HG02610 (cell line): ENCODE results near the gene SMIM1.
"Not testable (repeated sequence)": the region's sequence is repeated elsewhere in the genome, so short reads cannot be mapped to it uniquely, and the experiment has no call there.

Experiments
- ATAC-seq: cut with Tn5 transposase; IDR thresholded peaks from one replicate; pipeline ENCODE4 v1.9.1; 2021; ENCODE audit warnings: mild to moderate bottlenecking, moderate library complexity; ENCODE audit not compliant: unreplicated experiment

The SMIM1 gene

DNA sequence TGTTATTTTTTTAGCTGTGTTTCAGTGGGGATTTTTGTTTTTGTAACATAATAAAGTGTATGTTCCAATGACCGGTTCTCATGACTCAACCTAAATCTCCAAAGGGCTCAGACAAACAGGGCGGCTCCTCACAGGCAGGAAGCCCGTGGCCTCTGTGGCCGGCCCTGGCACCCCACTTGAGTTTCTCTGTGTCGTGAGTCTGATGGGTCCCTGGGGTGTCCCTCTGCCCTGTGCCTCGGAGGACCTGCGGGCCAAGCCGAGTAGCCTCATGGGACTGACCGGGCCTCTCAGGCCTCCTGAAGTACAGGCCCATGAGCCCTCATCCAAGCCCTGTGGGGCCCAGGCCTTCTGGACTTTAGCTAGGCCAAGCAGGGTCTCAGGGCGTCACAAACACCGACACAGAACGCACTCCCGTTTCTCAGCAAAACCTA, 36.4 kb upstream of the SMIM1 start:
- ATAC-seq = no peak

DNA sequence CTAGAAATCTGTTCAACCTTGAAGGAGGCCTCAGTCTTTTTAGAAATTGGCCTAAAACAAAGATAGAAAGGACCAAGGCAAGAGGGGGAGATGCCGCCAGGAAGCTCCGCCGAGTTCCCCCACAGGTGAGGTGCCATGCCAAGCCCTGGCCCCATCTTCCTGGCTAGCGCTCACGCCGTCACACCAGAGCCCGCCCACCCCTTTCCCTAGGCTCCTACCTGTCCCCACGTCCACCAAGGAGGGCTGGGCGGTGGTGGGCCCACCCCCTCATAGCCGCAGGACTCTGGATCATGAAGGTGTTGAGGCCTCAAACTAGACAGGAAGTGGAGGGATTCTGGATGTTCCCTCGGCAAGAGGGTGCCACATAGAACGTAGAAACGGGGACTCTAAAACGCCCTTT, 35.8 kb upstream of the SMIM1 start:
- ATAC-seq = no peak

DNA sequence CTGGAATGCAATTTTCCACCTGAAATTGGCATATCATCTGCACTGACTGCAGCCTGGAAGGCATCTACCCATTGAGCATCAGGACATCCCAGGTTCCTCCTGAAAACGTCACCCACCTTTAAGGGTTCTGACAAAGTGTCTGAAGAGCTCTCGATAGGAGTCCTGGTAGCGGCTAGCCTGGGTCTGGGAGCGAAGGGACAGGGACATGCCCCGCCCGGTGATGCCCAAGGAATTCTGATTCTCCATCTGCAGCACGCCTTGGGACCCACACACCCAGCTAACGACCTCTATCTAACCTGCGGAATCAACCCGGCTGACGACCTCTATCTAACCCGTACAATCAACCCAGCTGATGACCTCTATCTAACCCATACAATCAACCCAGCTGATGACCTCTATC, 33.6 kb upstream of the SMIM1 start:
- ATAC-seq = no peak

DNA sequence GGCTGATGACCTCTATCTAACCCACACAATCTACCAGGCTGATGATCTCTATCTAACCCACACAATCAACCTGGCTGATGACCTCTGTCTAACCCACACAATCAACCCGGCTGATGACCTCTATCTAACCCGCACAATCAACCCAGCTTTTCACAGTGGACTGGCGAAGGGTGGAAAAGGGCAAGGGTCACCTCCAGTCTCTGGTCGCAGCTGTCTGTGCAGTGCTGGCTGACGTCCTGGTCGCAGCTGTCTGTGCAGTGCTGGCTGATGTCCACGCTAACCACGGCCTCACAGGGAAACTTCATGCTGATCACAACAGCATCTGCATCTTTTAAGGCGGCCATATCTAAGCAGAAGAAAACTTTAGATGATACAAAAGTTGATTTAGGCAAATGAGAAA, 32.5 kb upstream of the SMIM1 start:
- ATAC-seq = no peak

DNA sequence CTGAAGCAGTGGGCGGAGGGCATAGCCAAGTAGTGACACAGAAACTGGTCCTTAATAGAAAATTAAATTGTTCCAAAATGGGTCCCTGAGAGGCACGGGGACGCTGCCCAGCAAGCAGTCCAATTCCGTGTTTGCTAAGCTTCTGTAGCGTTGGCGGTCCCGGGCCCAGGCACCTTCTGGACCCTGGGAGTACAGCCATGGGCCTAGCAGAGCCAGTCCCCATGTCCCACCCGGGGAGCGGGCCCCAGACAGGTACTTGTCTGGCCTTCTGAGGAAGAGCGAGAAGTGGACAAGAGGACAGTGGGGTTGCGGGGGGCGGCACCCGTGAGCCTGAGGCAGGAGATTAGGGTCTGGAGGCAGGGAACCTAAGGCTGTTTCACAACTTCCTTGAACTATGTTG, 31.8 kb upstream of the SMIM1 start:
- ATAC-seq = no peak

DNA sequence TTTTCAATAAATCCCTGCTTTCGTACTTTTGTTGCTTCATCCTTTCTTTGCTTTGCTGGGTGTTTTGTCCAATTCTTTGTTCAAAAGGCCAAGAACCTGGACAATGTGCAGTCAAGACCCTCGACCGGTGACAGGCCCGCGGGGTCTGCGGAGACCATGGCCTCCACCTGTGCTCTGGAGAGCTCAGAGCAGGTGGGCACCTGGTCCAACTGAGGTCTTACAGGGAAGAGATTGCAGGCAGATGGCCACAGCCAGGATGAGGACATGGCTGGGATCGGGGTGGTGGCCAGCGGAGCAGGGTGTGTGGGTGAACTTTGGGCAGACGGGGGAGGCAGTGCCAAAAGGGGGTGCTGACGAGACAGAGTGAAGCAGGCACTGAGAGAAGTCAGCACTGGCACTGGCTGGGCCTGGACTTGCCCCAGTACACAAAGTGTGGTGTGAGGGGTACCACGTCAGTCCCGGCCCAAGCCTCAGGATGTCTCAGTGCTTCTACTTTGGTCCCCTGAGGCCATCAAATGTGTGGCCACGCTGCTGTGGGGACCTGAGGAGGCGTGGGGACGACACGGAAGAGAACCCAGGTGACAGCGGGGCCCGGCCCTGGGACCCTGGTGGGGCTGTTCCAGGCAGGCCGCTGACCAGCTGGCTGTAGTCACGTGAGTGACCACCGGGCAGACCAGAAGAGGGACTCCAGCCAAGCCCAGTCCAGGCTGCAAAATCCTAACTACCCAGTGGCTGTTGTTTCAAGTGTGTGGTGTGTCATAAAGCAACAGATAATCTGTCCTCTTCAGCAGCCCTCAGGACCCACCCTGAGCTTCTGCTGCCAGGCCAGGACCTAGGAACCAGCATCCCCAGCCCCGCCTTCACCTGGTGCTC, 30.7 kb upstream of the SMIM1 start:
- ATAC-seq = no peak

DNA sequence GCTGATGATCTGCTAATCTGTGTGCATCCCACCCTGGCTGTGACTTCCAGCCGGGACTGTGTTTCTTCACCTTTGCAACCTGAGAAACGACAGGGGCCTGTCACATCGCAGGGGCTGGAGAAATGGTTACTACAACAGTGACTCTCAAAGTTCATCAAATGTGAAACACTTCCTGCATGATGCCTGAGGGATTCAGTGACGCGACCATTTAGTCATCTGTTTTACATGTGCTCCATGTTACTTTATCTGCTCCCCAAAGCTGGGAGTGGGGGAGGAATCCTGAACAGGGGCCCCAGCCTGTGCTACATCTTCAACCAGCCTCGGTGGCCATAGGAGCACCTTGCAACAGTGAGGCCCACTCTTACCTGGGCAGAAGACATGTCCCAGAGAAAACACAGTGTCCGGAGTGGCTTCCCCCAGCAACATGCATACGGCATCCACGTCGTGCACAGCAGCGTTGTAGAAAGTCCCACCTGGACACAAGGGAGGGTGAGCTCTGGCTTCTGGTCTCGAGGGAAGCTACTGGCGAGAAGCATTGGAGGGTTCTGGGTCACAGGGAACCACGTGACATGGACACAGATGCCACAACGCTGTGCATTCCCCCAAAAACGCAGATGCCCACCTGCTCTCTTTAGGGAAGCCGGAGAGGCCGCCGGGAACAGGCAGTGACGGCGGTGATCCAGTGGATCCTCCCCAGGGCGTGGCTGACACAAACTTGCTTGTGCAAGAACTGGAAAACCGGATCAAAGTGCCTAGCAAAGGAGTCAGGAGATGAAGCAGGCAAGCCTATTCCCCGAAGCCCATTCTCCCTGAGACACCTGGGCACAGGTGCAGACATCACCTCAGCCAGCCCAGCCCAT, 29.9 kb upstream of the SMIM1 start:
- ATAC-seq = no peak

DNA sequence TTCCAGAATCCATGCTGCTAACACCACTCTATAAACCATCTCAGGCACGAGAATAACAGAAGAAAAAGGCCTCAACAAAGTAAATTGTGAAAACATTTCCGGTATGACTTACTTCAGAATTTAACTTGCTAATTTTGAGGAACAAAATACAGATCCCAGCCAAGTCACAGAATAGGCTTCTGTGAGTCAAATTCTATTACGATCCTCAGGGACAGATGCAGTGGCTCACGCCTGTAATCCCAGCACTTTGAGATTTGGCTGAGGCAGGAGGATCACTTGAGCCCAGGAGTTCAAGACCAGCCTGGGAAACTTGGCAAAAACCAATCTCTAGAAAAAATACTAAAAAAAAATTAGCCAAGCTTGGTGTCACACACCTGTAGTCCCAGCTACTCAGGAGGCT, 29.1 kb upstream of the SMIM1 start:
- no peak for ATAC-seq

DNA sequence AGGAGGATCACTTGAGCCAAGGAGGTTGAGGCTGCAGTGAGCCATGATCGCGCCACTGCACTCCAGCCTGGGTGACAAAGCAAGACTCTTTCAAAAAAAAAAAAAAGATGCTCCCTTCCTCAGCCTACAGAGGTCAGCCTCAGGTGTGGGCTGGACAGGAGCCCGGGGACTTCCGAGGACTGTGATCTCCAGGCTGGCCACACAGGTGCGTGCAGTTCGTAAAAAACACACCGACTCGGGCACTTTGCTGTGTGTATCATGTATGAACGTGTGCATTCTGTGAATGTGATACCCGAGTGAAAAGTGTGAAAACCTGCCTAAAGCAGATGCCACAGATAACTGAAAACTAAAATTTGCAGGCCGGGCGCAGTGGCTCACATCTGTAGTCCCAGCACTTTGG, 28.7 kb upstream of the SMIM1 start:
- ATAC-seq = no peak

DNA sequence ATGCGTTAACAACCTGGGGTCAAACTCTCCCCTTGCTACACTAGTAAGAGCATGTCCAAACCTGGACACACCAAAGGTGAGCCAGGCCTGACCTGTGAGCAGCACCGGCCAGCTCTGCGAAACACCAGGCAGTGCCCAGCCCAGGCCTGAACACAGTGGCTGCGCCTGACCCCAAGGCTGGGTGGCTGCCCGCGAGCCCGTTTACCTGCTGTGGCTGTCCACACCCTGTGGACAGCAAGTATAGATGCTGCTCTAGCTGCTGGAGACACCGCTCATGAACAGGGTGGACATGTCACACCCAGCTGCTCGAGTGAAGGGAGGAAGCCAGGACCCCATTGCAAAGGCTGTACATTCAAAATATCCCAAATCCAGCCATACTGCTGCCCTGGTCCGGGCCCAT, 27.9 kb upstream of the SMIM1 start:
- ATAC-seq = no peak

DNA sequence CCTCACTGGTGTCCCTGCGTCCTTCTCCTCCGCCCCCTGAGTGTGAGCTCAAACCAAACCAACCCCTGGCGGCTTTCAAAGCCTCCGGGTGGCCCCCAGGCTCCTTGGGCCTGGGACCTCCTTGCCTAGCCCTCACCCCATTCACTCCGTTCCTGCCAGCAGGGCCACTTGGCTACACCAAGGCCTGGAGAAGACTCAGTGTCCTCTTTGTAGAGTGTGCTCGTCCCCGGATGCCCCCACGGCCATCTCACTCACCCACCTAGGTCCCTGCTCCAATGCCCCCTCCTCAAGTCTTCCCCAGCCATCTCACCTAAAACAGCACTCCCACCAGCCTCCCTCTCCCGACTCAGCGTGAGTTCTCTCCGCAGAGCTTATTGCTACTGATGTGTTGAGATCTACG, 27.5 kb upstream of the SMIM1 start:
- ATAC-seq = no peak

DNA sequence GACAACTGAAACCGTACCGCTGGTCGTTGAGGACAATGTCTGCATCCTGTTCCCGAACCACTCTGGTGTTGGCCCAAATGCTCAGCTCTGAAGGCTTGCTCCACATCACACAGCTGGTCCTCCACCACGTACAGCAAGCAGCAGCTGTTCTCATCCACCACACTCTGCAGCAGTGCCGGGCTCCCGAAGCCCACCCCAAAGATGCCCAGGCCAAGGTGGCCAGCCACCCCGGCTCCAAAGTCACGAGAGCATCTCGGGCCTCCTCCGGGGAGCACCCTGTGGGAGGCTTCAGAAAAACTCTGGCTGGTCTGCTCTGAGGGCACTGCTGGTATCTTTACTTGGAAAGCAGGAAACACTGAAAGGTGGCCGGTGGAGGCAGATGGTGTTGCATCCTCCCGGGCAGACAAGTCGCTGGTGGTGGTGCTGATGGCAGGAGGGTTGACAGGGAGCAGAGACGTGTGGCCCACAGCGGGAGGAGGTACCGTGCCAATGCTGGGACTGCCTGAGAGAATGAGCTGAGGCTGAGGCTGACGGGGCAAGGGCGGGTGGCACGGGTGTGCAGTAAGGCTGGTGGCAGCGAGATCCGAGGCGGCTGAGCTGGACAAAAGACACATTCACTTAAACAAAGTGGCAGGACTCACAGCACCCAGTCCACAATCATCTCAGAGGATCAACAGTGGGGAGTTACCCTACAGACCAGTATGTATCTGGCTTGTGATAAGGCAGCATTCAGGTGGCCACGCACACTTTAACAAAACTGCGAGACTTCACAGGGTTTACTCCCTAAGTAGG, 26.8 kb upstream of the SMIM1 start:
- ATAC-seq = no peak

DNA sequence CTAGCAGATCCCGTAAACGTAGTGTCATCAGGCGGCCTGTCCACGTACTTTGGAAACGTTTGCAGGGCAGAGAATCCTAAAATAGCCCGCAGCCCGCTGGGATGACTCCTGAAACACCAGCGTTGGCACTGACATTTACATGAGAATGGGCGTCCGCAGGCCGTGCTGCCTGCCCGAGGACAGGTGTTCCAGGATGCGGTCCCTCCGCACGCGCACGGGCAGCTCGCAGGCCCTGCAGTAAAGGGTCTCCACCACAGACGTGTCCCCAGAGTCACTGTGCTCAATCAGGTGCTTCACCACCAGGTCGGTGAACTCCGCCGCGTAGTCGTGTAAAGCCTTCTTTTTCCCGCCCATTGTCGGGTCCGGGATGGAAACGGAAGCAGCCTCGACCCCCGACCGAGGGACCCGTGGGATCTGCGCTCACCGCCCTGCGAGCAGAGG, 26.1 kb upstream of the SMIM1 start:
- ATAC-seq = no peak

DNA sequence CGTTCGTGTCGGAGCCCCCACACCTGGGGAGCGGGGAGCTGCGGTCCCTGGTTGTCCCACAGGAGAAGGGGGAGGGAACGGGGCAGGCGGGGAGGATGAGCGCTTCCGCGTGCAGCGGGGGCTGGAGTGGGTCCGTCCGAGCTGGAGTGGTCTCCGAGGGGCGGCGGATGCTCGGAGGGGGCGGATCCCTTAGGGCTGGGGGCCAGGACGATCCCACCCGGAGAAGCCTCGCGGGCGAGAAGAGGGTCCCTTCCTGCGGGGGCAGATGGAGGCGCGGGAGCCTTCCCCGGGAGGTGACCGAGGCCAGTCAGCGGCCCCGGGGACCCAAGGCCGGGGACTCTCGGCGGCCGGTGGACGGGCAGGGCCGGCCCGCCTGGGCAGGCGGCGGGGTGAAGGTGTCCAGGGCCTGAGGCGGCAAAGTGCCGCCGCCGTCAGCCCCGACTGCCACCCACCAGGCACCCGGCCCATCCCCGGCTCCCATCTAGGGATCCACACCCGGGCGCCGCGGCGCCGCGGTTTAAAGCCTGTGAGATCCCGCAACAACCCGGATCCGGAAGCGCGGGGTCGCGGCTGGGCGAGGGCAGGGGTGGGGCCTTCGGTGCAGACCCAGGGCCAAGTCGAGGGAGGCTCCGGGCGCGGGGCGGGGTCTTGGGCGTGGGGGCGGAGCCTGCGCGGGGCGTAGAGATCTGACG, 25.6 kb upstream of the SMIM1 start:
- ATAC-seq = peak; percentile 74

DNA sequence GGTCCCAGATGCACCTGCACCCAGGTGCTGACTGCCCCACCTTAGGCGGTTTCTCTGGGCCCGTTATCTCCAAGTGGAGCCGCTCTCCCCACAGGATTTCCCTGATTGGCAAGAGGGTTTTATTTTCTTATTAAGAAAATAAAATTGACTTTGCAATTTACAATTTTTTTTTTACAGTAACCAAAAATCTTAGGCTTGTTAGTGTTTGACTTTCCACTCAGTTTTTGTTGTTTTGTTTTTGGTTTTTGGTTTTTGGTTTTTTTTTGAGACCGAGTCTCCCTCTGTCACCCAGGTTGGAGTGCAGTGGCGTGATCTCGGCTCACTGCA, 25.1 kb upstream of the SMIM1 start:
- ATAC-seq = no peak

DNA sequence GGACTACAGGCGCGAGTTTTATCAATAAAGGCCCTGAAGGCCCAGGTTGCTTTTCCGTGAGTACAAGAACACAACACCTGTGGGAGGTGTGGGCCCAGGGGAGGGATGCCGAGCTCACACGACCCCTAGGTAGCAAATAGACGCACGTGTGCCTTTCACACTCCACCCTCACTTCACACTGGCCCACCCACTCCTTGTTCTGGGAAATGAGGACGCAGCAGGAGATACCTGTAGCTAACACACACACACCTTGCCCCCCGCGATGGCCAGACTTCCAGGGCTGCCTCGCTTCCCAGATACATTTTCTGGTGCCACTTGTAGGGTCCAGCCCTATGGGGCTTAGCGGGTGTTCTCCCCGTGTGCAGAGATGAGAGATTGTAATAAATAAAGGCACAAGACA, 24.6 kb upstream of the SMIM1 start:
- no peak for ATAC-seq

DNA sequence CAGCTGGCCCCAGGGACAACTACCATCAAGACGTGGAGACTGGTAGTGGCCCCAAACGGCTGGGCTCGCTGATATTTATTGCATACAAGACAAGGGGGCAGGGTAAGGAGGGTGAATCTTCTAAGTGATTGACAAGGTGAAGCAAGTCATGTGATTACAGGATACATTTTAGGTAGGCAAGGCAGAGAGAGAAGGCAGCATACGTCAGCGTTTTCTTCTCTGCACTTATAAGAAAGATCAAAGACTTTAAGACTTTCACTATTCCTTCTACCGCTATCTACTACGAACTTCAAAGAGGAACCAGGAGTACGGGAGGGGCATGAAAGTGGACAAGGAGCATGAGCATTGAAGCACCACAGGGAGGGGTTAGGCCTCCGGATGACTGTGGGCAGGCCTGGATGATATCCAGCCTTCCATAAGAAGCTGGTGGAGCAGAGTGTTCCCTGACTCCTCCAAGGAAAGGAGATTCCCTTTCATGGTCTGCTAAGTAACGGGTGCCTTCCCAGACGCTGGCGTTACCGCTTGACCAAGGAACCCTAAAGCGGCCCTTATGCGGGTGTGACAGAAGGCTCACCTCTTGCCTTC, 24.1 kb upstream of the SMIM1 start:
- not testable (repeated sequence) for ATAC-seq

DNA sequence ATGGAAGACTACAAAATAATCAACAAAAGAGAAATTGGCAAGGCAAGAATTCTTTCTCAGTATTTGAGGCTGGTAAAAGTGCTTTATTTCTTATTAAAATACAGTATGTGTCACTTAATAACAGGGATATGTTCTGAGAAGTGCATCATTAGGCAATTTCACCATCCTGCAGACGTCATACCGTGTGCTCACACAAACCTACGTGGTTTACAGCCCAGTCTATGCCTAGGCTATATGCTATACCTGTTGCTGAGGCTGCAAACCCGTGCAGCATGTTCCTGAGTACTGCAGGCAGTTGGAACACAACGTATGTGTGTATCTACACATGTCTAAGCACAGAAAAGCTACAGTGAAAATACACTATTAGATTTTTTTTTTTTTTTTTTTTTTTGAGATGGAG, 23.0 kb upstream of the SMIM1 start:
- no peak for ATAC-seq

DNA sequence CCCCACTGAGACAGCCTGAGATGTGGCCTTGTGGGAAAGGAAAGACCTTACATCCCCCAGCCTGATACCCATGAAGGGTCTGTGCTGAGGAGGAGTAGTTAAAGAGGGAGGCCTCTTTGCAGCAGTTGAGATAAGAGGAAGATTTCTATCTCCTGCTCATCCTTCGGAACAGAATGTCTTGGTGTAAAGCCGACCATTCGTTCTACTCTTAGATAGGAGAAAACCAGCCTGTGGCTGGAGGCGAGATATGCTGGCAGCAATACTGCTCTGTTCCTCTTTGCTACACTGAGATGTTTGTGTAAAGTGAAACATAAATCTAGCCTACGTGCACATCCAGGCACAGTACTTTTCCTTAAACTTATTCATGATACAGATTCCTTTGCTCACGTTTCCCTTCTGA, 21.8 kb upstream of the SMIM1 start:
- no peak for ATAC-seq

DNA sequence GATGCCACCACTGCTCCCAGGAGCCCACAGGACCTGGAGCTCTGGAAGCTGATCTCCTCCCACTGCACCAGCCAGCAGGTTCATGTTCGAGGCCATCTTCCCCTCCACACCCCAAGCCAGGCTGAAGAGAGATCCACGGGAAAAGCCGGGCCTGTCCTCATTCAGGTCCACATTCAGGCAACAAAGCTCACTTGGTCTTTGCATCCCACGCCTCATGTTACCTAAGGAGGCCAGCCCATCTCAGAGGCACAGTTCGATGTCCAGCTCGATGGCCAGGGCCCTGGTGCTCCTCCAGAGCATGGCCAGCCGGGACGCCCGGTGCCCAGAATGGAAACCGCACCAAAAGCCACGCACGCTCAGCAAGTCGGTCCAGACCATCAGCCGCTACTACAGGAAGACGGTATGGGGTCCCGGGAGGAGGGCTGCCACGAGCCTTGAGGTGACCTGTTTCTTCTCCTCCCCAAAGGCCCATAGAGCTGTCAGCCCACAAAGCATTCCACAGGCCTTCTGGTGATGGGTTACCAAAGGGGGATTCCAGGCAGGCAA, 20.1 kb upstream of the SMIM1 start, which contains the start of gene CCDC27:
Gene CCDC27, plus strand, starts transcription at position 51 of the 546 bp plus-strand sequence. Its CDS starts 32 bp downstream, at position 83.
- no peak for ATAC-seq
